Stimulated activated CD4-positive, alpha-beta T cell treated with anti-CD3 and anti-CD28 coated beads, Interleukin-4, amount 100 ng/mL, for 1 hour (primary cell): ENCODE results near the gene MYO1D.
A peak's percentile ranks its signal among the peaks of the same experiment; 100 is the strongest.
"Not testable (repeated sequence)": the region's sequence is repeated elsewhere in the genome, so short reads cannot be mapped to it uniquely, and the experiment has no call there.

Experiments used
- DNase-seq: peaks from one replicate; pipeline ENCODE4 v3.0.0-alpha.2; 2020

MYO1D gene

GRCh38 chr17:32720671-32721070 lies 156.3 kb downstream of the MYO1D start:
- DNase-seq, result no peak

- no peak for DNase-seq
Observed at GRCh38 chr17:32719689-32720088, 157.2 kb downstream of the MYO1D start.

- DNase-seq, result not testable (repeated sequence)
Observed at GRCh38 chr17:32714922-32715321, 162.0 kb downstream of the MYO1D start.

GRCh38 chr17:32714206-32714605 lies 162.7 kb downstream of the MYO1D start:
- not testable (repeated sequence) for DNase-seq

GRCh38 chr17:32713081-32713480 lies 163.8 kb downstream of the MYO1D start:
- DNase-seq, result no peak

GRCh38 chr17:32709562-32709961 lies 167.4 kb downstream of the MYO1D start:
- no peak for DNase-seq

- no peak for DNase-seq
Observed at GRCh38 chr17:32701871-32702270, 175.1 kb downstream of the MYO1D start.

GRCh38 chr17:32699247-32699646 lies 177.7 kb downstream of the MYO1D start:
- no peak for DNase-seq

- DNase-seq, result no peak
Observed at GRCh38 chr17:32697728-32698625, 178.9 kb downstream of the MYO1D start.

GRCh38 chr17:32696426-32696825 lies 180.5 kb downstream of the MYO1D start:
- no peak for DNase-seq

GRCh38 chr17:32695864-32696263 lies 181.1 kb downstream of the MYO1D start:
- no peak for DNase-seq

GRCh38 chr17:32693194-32693897 lies 183.6 kb downstream of the MYO1D start:
- DNase-seq, result no peak

GRCh38 chr17:32692179-32692578 lies 184.7 kb downstream of the MYO1D start:
- DNase-seq, result no peak

GRCh38 chr17:32689348-32689747 lies 187.6 kb downstream of the MYO1D start:
- no peak for DNase-seq

GRCh38 chr17:32688221-32688620 lies 188.7 kb downstream of the MYO1D start:
- no peak for DNase-seq

- DNase-seq, result no peak
Observed at GRCh38 chr17:32684087-32684958, 192.6 kb downstream of the MYO1D start.

GRCh38 chr17:32673964-32674363 lies 203.0 kb downstream of the MYO1D start:
- DNase-seq, result no peak

- no peak for DNase-seq
Observed at GRCh38 chr17:32672711-32673110, 204.2 kb downstream of the MYO1D start.

GRCh38 chr17:32671896-32672295 lies 205.0 kb downstream of the MYO1D start:
- no peak for DNase-seq

GRCh38 chr17:32664936-32665583 lies 211.9 kb downstream of the MYO1D start:
- no peak for DNase-seq

- DNase-seq, result no peak
Observed at GRCh38 chr17:32660496-32660985, 216.4 kb downstream of the MYO1D start.

- DNase-seq, result peak; percentile 66
Observed at GRCh38 chr17:32659419-32659842, 217.5 kb downstream of the MYO1D start.
